Measurements from ENCODE around the gene GALNT13. TPM values are rescaled to one million over a fixed set of nuclear protein-coding genes. Genes with fewer than 3 reads are reported as not detected.

GALNT13 gene
- total RNA-seq, 1 donor from 2014 or later: 0.49 TPM

DNA sequence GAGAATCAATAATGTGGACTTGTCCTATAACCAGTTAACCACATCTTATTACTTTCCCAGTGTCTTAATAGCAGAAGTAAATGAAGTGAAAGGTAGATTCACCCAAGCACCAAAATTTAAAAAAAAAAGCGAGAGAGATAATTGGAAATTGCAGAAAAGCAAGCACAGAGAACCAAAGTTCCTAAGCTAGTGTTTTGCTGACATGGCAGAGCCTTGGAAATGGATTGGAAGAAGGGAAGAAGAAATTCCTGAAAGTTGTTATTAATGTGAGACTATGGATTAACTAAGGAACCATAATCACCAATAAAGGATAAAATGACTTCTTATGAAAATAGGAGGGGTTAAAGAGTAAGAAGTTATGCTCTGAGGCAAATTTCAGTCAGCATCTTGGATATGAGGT is 384.4 kb downstream of the GALNT13 start:
- intact Hi-C loops (cut with DNase I): no loop called here
- ATAC-seq (no peak), DNase-seq (ENCODE audit: low spot score) (no peak)

DNA sequence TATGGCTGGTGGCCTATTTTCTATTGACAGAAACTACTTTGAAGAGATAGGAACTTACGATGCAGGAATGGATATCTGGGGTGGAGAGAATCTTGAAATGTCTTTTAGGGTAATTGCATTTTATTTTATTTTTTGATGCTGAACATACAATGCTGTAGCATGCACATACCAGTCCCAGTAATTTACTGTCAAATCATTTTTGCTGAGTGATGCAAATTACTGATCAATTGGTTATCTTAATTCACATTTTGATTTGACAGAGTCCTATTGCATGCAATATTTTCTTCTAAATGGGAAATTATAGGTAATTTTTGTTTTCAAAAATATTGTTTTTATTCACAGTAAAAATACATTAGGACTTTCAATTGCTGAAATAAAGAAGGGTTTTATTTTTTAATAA is 387.3 kb downstream of the GALNT13 start:
- intact Hi-C loops (cut with DNase I): no loop called here
- ATAC-seq: no peak
- DNase-seq (ENCODE audit: low spot score): no peak

DNA sequence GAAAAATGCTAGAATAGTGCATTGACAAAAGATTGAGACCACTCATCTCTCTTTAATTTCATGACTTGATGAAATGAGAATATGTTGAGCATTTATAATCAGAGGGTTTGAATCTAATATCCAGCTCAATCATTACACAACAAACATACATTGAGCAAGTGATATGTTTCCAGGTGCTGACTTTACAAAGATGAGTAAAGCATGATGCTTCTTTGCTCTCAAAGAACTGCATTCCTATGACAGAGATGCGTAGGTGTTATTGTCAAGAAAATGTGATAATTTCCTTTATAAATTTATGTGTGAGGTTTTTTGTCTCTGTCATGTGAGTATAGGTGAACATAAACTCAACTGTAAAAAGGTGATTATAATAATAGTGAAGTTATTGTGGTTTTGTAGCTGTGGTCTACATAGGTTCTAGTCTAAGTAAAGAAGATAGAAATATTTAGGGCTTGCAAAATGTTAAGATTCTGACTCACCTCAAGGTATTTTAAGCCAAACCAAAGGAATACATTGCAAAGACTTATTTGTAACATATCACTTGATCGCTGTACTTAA is 389.8 kb downstream of the GALNT13 start:
- intact Hi-C loops (cut with DNase I): no loop called here
- no peak for DNase-seq (ENCODE audit: low spot score)
- no peak for ATAC-seq

DNA sequence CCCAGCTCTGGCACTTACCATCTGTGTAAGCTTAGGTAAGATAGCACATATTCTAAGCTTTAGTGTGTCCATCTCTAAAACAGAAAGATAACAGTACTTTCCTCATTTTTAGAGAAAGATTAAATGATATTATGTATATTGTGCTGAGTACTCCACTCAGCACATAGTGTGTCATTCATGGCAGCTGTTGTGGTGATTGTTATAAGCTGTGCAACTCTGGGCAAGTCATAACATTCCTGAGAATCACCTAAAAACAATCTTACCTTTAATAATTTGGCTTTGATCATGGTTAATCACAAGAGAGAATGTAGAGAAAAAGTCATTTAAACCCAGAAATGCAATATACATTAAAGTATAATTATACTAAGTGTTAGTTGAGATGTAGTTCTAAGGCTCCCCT is 391.5 kb downstream of the GALNT13 start:
- ATAC-seq (no peak), DNase-seq (ENCODE audit: low spot score) (no peak)
- intact Hi-C loops (cut with DNase I): no loop called here

DNA sequence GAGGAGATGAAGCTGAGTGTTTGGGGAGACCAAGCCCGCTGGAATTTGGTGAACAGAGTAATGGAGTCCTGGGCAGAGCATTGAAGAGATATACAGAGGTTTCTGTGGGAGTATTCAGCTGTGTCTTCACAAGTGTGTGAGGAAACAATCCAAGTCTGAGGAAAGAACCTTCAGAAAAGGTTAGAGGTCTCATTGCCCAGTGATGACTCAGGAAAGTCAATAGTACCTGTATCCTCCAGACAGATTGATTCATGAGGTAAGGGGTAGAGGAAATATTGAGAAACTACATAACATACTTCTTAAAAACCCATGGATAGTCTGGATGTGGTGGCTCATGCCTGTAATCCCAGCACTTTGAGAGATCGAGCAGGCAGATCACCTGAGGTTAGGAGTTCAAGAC is 392.3 kb downstream of the GALNT13 start:
- intact Hi-C loops (cut with DNase I): no loop called here
- DNase-seq (ENCODE audit: low spot score): no peak
- no peak for ATAC-seq

DNA sequence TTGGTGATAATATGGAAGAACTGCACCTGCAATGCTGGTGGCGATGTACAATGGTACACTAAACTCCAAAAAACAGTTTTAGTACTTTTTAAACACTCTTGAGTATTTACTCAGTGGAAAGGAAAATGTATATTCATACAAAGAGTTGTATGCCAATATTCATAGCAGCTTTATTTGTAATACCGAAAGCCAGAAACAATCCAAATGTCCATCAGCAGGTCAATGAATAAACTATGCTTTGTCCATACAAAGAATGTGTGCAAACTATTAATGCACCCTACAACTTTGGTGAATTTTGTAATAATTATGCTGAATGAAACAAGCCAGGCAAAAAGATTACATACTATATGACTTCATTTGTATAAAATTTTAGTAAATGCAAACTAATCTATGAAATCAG is 396.3 kb downstream of the GALNT13 start:
- DNase-seq (ENCODE audit: low spot score): no peak
- intact Hi-C loops (cut with DNase I): no loop called here
- ATAC-seq: no peak

DNA sequence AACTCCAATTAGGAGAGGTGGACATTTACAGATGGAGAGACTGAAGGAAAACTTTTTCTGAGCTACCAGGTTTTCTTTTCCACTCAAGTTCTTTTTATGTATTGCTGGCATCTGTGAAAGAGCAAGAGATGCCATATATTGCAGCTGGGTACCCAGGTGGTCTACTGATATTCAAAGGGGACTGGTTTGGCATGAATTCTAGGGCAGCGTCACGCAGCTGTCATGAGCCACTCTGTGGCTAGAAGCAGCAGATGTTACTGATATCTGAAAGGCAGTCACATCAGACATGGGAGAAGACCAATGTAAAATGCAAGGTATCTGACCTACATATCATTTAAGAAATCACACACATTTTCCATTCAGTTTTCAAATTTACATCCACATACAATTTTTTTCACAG is 408.8 kb downstream of the GALNT13 start:
- intact Hi-C loops (cut with DNase I): no loop called here
- no peak for ATAC-seq
- DNase-seq (ENCODE audit: low spot score): no peak

DNA sequence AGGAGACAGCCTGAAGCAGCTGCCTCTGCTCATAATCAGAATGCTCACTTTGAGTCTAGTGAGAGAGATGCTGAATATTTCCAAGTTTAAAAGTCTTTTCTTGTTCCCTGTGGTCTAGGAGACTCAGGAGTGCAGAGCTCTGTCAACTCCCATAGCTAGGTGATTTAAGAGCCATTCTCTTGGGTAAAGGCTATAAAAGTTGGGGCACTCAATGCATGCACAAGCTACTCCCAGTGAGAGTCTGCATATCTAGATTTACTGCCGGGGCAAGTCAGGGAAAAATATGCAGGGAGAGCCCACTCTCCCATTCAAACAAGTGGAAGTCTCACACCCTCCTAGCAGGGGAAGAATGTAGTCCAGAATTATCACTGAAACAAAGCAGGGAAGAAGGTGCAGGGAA is 418.1 kb downstream of the GALNT13 start:
- DNase-seq (ENCODE audit: low spot score): no peak
- intact Hi-C loops (cut with DNase I): no loop called here
- ATAC-seq: no peak

DNA sequence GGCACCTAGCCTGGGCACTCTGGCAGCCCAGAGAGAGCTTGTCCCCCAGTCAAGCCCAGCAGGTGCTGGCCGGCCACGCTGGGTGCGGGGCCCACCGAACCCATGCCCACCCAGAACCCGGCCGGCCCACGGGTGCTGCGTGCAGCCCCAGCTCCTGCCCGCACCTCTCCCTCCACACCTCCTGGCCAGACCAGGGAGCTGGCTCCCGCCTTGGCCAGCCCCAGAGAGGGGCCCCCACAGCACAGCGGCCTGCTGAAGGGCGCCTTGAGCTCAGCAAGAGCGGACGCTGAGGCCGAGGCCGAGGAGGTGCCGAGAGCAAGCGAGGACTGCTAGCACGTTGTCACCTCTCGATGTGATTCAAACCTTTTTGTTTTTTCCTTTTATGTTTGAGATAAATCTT is 419.8 kb downstream of the GALNT13 start:
- no peak for DNase-seq (ENCODE audit: low spot score)
- intact Hi-C loops (cut with DNase I): no loop called here
- peak; percentile 17 for ATAC-seq

DNA sequence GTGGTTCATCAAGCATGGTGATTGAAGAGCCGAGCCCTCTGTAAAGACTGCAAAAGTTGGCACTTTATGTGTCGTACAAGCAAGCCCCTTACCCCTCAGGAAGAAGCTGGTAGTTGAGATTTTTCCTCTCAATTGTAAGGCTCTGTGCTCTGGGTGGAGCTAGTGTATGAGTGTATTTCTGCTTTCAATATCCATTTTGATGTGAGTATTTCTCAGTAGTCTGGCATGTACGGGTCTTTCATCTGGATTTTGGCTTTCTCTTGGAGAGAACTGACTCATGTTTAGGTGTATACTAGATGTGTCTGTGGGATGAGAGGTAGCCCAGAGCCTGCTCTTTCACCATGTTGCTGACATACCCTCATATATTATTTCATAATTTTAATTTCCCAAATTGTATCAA is 420.2 kb downstream of the GALNT13 start:
- no peak for DNase-seq (ENCODE audit: low spot score)
- no peak for ATAC-seq
- intact Hi-C loops (cut with DNase I): no loop called here

DNA sequence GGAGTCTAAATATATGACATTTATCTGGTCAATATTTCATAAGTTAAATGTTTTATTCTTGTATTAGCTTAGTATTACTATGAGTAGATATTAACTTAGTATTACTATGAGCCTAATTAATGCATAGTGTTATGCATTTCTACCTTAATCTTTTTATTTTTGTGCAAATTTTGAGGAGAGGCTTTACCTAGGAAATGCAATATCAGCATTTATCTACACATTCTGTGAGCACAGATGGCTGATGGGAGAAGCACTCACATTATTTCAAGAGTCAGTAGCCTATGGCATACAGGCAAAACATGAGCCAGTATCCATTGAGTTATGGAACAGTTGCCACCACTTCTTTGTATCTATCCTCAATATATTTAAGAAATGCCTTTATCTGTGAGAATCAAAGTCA is 422.1 kb downstream of the GALNT13 start:
- ATAC-seq (no peak), DNase-seq (ENCODE audit: low spot score) (no peak)
- intact Hi-C loops (cut with DNase I): no loop called here

DNA sequence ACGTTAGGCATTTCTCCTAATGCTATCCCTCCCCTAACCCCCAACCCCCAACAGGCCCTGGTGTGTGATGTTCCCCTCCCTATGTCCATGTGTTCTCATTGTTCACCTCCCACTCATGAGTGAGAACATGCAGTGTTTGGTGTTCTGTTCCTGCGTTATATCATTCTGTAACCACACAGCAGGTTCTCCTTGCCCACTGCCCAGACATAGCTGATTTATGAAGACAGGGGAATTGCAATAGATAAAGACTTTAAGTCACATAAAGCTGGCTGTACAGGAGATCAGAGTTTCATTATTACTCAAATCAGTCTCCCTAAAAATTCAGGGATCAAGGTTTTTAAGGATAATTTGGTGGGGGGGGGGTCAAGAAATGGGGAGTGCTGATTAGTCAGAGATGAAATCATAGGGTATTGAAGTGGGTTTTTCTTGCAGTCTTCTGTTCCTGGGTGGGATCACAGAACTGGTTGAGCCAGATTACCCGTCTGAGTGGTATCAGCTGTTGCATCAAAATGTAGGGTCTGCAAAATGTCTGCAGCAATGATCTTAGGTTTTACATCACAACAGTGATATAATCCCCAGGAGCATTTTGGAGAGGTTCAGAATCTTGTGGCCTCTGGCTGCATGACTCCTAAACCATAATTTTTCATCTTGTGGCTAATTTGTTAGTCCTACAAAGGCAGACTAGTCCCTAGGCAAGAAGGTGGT is 434.7 kb downstream of the GALNT13 start:
- no peak for ATAC-seq
- intact Hi-C loops (cut with DNase I): no loop called here
- DNase-seq (ENCODE audit: low spot score): no peak

DNA sequence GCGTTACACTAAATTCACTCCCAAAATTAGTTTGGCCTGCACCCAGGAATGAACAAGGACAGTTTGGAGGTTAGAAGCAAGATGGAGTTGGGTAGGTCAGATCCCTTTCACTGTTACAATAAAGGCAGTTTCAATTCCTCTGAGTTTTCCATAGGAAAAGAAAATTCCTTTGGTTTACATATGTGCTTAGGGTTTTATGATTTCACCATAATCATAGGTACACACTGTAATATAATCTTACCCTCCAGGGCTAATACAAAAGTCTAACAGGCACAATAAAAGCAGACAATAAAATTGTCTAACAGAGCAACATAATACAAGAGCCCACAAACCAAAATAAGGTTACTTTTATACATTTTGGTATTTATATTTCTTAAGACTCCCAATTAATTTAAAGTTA is 435.3 kb downstream of the GALNT13 start:
- no peak for DNase-seq (ENCODE audit: low spot score)
- intact Hi-C loops (cut with DNase I): no loop called here
- no peak for ATAC-seq

DNA sequence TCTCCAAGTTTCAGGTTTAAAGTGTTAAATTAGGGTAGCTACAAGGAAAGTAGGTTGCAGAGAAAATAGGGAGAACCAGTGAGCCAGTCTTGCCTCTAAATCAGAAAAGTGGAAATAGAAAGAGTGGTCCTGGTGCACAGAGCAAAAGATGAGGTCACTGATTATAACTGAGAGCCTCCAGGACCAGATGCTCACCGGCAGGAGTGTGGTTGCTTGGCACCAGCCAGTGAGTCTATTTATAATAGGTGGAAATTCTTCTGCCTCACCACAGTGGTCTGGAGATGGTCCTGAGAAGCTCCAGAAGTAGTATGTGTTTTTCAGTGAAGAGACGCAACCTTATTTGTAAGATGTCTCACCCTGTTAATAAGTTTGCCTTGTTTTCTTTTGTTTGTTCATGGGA is 452.9 kb downstream of the GALNT13 start:
- intact Hi-C loops (cut with DNase I): no loop called here
- DNase-seq (ENCODE audit: low spot score) (no peak), ATAC-seq (no peak)

DNA sequence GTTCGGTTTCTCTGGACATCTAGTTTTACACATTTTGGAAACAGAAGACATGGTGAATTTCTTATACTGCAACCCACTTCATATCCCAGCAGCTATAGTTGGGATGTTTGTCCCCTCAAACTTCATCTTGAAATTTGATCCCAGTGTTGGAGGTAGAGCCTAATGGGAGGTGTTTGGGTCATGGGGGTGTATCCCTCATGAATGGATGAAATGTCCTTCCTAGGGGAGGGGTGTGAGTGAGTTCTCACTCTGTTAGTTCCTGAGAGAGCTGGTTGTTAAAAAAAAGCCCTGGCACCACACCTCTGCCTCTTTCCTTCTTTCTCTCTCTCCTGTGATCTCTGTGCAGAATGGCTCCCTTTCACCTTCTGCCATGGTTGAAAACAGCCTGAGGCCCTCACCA is 457.8 kb downstream of the GALNT13 start:
- DNase-seq (ENCODE audit: low spot score): no peak
- ATAC-seq: no peak
- intact Hi-C loops (cut with DNase I): no loop called here

DNA sequence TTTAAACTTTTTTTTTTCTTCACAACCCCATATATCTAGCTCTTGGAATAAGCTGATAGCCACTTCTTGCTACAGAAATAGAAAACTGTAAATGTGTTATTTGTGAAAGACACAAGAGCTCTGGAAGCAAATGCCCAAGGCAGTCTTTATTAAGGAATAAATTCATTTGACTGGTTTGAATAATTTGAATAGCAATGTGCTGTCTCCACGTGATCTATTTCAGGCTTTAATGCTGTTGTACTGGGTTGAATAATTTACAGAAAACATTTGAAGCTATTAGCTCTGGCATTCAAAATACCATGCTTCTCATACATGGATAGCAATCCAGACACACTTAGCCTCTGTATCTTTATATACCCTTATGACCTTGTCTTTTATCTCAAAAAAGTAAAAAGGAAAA is 460.1 kb downstream of the GALNT13 start:
- intact Hi-C loops (cut with DNase I): no loop called here
- no peak for ATAC-seq
- DNase-seq (ENCODE audit: low spot score): no peak

DNA sequence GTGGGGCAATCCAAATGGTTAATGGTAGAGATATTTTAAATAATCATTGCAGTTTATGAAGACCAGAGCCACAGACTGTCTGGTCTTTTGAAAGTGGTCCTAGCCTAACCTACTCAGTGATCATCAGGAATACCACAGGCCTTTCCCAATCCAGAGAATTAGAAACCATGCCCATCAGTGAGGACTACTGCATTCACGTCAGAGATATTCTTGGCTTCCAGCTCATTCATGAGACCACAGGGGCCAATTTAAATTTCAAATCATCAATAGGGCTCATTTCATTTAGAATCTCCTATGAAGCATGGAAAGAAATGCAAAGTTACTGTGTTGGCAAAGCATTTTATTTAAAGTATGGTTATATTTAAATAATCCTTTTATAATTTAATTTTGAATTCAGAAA is 464.5 kb downstream of the GALNT13 start:
- no peak for ATAC-seq
- no peak for DNase-seq (ENCODE audit: low spot score)
- intact Hi-C loops (cut with DNase I): no loop called here

DNA sequence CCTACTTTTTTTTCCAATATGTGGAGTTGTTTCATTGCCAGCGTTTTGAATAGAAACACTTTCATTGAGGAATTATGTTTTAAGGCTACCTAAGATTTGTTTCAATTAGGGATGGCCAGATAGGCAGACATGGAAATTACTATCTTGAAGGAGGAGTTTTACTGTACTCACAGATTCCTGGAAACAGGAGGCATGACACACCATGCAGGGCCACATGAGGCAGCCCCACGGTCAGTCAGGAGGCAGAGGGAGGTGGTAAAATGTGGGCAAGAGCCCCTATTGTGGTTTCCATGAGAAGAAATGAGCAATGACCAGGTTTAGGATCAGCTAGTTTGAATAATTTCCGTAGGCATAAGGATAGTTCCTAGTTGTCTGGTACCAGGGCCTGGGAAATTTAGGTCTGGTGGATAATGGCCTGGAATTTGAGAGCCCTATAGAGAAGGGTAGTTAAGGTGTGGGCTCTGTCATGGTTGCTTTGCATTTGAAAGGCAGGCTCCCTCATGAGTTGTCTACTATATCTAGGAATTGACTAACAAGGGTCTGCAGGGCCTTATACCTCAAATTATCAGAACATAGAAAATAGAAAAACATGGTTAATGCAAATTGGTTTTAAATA is 466.7 kb downstream of the GALNT13 start:
- intact Hi-C loops (cut with DNase I): no loop called here
- ATAC-seq (no peak), DNase-seq (ENCODE audit: low spot score) (no peak)

DNA sequence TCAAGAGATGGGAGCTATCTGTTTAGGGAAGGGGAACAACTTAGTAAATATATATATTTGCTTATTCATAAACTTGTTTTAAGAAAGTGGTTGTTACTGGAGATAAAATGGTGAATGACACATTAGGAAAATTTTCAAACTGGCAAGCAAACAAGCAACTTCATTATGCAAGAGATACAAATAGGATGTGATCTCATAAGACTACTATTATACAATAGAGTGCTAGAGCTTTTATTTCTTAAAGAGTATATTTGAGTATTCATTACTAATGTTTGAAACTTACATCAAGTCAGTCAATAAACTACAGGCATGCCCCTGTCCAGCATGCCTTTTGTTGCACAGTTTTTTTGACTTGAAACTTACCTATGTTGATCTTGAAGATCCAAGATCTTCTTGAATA is 471.6 kb downstream of the GALNT13 start:
- intact Hi-C loops (cut with DNase I): no loop called here
- DNase-seq (ENCODE audit: low spot score) (no peak), ATAC-seq (no peak)

DNA sequence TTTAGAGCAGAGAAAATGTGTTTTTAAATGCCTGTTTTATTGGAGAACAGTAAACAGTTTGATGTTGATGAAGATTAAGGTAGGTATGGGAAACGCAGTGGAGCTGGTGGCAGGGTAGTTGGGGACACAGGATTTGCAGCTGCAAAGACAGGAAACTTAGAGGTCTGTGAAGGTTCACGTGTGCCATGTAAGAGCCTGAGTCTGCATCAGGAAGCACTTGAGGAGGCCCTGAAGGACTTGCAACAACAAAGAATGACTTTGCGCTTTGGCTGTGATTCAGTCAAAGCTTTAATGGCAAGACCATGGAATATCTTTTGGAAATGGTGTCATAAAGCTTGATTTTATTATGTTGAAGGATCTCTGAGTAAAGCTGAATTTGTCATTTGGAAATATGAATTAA is 479.2 kb downstream of the GALNT13 start:
- ATAC-seq (no peak), DNase-seq (ENCODE audit: low spot score) (no peak)
- intact Hi-C loops (cut with DNase I): no loop called here

DNA sequence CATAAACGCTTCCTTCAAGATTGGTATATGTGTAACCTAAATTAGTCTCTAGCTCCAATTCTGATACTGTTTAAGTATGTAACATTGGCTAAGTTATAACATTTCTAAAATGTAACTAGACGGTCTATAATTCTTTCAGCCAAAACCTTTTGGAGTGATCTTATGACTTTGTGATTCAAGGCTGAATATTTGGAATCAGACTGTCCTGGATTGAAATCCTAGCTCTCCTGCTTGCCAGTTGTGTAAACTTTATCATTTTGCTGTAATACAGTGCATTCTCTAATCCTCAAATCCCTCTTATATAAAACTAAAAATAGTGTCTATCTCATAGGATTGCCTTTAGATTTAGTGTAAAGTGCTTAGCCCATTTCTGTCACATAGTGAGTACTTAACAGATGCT is 489.6 kb downstream of the GALNT13 start:
- peak; percentile 32 for ATAC-seq
- intact Hi-C loops (cut with DNase I): no loop called here
- no peak for DNase-seq (ENCODE audit: low spot score)

Measured in sciatic nerve (tissue), 2 donors.